ENCODE data around the gene POLN.

POLN gene

DNA sequence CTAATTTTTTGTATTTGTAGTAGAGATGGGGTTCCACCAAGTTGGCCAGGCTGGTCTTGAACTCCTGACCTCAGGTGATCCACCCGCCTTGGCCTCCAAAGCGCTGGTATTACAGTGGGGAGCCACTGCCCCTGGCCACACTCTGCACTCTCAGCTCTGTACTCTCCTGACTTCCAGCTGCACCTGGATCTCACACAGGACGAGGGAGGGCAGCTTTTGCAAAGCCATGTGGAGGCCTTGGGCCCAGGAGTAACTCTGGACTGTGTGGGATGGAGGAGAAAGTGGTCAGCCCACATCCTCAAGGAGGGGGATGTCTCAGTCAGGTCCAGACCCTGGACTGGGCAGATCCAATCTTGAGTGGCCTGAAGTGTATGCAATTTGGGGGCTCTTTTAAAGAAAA is 159.8 kb downstream of the POLN start:
- no peak for DNase-seq (ENCODE audit: low spot score)

DNA sequence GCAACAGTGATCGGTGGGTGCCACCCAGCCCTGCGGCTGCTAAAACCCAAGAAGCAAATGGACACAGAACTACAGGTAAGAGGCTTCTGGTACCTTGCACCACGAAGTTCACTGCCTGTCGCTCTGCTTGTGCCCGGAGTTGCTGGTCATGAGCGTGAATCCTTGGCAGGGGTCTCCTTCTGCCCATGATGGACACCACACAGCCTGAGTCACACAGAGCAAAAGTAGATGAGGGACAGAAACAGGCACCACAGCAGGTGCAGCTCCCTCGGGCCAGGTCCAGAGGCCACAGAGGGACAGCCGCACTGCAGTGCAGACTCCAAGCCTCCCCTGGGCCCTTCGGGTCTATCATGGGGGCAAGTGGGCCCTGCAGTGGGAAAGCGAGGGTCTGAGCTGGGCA is 160.4 kb downstream of the POLN start:
- no peak for DNase-seq (ENCODE audit: low spot score)

DNA sequence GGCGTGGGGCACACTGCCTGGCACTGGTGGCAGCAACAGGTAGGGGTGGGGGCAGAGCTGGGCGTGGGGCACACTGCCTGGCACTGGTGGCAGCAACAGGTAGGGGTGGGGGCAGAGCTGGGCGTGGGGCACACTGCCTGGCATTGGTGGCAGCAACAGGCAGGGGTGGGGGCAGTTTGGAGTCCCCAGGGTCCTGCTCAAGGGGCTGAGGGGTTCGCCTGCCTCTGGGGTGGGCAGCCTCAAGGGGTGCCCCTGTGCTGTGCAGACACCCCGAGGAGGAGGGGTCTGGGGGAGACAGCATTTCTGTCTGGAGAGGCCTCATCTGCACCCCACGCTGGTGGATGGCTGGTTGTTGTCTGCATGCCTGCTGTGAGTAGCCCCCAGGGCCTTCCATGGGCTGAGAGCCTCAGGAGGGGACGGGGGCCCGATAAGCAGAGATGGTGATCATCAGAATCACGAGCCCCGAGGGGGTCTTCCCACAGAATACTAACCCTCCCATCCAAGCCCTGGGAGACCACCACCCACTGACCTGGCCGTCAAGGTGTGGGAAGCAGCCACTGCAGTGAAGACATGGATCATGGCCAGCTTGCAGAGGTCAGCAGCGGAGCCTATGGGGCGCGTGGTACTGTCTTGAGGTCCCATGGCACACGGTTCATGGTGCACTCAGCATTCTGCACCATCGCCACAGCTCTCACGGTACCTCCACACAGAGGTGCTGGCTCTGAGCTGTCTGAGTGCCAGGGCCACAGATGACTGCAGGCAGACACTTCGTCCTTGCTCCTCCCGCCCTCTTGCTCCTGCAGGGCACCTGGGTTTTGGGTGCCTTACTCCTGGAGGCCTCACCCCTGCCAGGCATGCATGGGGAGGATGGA is 161.3 kb downstream of the POLN start:
- DNase-seq (ENCODE audit: low spot score) = no peak

DNA sequence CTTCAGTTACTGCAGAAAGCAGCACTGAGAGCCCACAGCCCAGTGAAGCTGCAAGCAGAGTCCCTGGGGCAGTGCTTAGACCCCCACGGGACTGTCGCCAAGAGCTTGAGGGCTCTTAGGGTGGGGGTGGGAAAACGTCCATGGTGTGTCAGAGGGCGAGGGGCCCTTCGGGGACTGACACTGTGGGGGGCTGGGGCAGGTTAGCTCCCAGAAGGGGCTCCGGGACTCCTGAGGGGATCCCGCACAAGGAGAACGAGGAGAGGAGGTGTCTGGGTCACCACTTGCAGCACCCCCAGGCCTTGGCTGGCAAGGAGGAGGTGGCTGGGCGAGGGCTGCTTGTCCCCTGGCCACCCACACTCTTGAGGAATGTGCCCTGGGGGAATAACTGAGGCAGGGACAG is 162.0 kb downstream of the POLN start:
- DNase-seq (ENCODE audit: low spot score) = no peak

DNA sequence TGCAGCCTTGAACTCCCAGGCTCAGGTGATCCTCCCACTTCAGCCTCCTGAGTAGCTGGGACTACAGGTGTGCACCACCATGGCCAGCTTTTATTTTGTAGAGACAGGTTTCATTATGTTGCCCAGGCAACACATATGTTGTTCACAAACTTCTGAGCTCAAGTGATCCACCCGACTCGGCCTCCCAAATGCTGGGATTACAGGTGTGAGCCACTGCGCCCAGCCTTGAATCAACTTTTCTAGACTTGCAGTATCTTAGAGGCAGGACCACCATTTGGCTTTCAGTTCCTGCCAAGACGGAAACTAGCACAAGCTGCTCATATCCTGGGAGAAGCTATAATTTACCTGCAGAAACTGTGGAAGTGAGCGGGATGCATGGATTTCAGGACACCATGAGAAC is 162.9 kb downstream of the POLN start:
- no peak for DNase-seq (ENCODE audit: low spot score)

DNA sequence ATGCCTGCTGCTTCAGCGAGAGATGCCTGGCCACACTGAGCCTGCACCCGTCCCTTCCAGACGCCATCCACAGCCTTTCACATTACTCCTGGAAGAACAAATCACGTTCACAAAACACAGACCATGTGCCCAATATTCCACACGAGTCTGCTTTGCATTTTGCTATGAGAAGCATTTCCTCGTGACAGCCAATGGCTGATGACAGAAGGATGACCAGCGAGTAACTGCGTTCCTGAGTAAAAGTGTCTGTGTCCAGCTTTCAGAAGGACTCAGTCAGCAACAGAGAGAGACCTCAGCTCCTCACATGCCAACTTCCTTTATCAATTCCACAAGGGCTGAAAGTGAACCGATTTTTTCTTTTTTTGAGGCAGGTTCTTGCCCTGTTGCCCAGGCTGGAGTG is 163.3 kb downstream of the POLN start:
- DNase-seq (ENCODE audit: low spot score) = no peak

DNA sequence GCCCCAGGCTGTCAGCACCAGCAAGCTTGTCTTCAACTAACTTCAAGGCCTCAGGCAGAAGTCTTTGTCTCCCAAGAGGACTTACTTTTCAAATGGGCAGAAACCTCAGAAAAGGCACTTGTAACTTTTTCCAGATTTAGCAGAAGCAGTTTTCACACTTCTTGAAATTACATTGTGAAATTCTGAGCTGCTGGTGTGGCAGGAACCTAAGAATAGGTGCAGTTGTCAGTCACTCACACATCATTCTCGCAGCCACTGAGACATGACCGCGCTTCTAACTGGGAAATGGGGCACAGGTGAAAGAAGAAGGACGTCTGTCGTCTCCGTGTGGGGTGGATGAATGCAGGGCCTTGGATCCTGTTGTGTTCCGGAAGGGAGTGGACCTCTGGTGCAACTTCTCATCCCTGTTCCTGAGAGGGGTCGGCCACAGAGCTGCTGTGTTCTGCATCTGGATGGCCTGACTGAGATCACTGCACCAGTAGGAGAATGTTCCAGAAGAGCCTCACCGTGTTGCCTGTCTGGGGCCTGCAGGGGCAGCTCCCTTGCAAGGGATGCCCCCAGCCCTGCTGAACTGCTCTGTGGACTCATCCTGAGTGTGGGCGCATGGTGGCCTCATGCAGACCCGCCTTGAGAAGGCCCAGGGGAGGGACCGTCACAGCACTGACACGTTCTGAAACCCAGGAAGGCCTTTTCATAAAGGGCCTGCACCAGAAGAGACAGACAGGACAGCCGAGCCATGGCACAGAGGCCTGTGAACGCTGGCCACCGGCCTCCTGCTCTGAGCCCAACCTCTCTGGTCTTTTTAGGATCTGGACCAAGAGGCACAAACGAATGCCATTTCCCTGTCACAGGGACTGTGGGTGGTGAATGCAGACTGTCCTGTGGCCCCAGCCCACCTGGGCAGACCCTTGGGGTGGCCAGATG is 164.1 kb downstream of the POLN start:
- DNase-seq (ENCODE audit: low spot score) = no peak

DNA sequence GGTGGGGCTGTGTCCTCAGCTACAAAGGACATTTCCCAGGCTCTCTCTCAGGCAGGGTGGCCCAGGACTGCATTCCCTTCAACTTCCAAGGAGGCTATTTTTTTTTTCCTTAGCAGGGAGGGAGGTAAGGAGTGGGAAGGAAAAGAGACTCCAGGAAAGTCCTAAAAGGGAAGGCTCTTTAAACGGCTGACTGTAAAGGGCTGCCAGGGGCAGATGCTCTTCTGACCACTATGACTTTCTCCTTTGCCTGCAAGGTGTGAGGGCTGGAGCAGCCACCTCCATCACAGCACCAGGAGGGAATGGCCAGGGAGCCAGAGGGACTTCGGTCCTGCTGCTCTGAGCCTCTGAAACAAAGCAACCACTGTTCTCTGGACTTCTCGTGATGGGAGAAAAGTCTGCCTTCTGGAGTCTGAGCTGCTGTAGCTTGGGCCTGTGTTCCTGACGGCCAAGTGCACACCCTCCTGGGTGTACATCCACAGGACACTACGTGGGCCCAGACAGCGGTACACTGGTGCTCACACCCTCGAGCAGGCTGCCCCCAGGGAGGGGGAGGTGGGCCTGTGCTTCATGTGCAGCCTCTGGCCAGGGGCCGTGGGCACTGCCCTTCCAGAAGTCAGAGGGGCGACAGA is 164.9 kb downstream of the POLN start:
- DNase-seq (ENCODE audit: low spot score) = peak; percentile 64

DNA sequence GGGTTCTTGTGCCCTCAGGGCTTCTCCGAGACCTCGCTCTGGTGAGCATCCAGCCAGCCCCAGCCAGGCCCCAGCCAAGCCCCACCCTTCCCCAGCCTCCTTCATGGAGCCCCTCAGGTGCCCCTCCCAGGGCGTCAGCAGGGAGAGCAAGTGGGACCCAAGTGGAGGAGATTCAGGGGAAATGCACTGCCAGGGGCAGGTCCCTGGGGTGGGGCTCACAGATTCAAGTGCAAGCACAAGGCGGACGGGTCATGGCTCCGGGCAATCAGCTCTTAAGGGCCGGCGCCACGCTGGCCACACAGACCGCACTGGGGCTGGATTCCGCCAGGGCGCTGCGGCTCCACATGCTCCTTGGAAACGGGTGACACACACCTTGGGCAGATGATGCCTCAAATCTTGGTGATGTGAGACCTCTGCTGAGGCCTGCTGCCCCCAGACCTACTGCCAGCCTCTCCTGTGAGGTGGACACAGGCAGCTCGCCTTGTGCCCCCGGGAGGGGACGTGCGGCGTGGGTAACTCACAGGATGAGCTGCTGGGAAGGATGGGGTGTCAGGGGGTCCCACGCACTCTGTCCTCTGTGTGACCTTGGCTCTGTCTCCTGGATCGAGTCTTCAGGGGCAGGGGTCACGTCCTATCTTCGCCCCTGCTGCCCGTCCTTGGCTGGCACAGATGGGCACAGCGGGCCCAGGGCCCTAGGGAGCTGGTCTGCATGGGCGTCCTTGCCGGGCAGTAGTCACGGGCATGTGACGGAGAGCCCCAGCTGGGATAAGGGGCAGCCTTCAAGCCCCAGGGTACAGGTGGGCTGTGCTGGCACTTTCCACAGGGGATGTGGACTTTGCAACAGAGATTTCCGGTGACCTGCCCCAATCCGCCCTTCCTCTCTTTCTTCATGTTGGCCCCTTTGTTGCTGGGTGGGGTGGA is 165.7 kb downstream of the POLN start:
- no peak for DNase-seq (ENCODE audit: low spot score)

DNA sequence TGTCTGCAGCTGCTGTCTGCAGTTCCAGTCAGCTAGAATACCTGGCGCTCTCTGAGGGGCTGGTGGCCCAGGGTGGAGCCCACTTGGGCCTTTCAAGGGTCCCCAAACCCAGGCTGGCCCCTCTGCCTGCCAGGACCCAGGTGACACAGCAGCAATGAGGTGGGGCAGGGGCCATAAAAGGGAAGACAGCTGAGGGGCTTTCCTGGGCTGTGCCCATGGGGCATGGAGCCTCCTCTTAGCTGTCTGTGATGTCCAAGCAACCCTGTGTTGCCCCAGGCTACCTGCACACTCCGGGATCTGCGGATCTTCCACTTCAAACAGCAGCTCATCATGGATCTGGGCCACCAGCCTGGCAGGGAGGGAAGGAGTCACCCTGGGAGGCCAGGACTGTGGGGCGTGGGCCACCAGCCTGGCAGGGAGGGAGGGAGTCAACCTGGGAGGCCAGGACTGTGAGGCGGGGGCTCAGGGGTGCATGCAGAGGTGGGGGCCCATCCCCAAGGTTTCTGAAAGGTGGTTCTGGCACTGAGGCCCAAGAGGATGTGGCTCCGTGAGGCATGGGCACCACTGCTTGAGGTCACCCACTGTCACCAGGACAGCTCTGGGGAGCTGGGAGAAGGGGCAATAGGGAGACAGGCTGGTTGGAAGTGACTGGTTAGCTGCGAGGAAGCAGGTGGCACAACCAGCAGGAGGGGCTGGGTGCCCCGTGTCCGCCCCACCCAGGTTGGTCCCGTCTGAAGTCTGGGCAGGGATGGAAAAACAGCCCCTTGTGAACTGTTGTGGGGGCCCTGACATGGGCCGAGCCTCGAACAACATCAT is 166.5 kb downstream of the POLN start:
- no peak for DNase-seq (ENCODE audit: low spot score)

DNA sequence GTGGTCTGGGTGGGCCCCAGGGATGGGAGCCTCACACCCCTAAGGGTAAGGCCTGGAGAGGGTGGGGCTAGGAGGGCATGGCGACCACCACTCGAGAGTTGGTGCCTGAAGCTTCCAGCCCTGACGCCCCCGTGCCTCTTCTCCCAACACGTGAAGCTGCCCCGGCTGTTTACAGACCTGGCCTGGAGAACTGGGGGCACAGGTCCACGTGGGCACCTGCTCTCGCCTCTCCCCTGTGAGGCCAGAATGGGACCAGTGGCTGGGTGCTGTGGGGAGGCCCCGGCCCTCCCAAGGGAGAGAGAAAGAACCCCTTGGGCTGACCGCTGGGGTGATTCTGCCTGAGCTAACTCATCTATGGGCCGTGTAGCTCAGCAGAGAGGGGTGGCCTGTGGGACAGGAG is 167.3 kb downstream of the POLN start:
- DNase-seq (ENCODE audit: low spot score) = no peak

DNA sequence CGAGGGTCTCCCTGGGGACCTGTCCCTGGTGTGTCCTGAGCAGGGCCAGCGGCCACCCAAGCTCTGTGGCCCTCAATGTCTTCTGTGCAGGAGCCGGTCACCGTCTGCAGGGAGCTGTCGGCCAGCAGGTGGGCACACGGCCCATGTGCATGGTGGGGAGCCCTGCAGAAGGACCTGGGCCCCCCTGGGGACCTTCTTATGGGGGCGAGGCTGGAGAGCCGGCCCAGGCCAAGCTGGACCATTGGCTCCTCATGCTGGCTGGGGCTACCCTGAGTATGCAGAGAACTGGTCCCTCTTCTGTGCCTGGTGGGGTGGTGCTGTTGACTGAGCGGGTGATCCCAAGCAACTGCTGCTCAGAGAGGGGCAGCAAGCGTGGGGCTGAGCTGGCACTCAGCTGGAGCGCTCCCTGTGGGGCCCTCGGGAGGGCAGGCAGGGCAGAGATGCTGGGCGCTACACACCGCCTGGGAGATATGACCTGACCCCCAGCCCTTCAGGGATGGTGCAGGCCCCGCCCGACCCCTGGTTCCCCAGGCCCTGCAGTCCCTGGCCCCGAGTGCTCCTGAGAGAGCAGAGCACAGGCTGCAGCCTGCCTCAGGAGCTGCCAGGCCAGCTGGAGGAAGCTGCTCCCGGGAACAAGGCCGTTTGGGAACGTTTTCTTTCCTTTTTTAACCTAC is 168.0 kb downstream of the POLN start:
- no peak for DNase-seq (ENCODE audit: low spot score)

DNA sequence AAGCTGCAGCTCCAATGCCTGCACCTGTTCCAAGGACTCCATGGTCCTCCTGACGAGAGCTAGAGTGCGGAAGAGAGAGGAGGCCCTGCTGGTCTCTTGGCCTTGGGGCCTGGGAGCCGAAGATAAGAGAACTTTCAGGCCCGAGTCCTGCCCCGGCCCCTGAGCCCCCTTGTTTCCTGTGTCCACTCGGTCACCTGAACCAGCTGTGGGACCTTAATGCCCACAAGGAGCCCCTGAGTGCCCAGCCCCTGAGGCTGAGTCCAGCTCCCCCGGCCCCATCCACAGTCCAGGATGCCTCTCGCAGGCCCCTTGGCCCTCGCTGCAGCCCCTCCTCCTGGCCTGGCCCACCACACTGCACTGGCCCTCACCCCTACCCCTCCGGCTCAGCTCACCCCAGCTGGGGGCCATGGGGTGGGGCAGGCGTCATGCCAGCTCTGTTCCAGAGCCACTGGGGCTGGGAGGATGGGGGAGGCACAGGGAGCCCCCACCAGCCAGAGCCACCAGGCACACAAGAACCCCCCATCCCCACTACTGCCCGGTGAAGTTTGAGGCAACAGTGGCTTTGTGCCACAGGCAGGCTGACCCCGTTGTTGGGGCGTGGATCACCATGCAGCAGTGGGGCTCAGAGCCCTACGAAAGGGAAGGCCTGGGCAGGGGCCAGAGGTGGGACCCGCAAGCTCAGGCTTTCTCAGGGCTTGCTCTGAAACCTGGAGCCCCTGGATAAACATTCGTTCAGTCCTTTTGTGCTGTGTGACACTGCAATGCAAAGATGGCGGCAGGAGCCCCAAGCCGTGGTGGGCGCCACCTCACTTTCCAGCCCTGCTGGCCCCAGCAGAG is 168.7 kb downstream of the POLN start:
- no peak for DNase-seq (ENCODE audit: low spot score)

DNA sequence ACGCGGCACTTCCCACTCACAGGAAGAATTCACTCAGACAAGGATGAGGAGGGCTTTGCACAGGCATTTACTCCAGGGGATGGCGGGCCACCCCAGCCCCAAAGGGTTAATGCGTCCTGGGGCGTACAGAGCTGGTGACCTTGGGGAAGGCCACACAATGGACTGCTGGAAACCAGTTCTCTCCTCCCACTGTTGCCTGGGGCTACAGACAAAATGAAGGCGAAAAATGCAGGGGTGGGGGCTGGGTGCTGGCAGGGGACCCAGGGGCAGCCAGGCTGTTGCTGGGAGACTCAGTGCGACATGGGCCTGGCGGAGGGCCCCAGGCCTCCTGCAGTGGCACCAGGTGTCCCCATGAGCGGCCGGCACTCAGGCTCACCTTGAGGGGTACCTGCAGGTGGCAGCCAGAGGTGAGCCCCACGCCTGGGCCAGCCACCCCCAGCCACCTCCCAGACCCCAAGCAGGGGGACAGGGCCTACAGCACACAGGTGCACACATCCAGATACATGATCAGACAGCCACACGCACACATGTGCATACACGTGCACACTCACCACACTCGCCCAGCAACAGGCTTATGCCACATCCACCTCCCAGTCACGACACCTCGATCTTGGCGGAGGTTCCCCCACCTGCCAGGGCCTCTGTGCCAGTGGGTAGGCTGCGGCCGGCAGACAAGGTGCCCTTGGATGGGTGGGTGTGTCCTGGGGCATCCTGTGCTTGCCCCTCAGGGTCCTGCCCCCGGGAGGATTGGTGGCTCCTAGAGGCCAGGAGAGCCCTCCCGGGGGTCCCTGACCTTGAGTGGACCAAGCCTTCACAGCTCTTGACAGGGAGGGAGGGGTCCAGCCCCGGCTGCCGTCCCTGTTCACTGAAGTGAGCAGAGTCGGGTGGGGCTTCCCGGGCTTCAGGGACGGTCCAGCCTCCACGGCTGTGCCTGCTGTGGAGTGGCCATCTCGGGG is 169.7 kb downstream of the POLN start:
- no peak for DNase-seq (ENCODE audit: low spot score)

DNA sequence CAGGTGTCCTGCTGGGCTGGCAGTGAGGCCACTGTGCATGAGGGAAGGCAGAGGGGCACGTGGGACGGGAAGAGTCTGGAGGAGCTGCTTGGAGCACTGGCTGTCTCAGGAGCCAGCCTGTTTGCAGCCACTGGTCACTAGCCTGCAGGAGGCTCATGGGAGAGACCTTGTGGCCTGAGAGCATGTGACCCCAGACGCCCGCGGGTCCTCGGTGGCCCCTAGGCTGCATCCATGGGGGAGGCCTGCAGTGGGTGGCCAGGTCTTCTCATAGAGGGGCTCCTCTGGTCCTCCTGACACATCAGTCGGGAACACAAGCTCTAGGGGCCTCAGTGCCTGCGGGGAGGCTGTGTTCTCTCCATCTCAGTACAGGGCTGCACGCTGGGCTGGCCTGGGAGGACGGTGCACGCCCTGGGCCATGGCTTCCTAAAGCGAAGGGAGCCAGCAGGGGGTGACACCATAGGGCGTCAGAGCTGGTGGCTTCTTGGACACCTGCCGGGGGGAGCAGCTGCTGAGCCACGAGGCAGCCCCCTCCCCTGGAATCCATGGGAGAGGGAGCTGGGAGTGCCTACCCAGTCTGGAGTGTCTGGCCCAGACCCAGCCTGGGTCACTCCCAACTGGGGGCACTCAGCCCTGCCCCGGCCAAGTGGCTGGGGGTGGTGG is 170.5 kb downstream of the POLN start:
- DNase-seq (ENCODE audit: low spot score) = no peak

DNA sequence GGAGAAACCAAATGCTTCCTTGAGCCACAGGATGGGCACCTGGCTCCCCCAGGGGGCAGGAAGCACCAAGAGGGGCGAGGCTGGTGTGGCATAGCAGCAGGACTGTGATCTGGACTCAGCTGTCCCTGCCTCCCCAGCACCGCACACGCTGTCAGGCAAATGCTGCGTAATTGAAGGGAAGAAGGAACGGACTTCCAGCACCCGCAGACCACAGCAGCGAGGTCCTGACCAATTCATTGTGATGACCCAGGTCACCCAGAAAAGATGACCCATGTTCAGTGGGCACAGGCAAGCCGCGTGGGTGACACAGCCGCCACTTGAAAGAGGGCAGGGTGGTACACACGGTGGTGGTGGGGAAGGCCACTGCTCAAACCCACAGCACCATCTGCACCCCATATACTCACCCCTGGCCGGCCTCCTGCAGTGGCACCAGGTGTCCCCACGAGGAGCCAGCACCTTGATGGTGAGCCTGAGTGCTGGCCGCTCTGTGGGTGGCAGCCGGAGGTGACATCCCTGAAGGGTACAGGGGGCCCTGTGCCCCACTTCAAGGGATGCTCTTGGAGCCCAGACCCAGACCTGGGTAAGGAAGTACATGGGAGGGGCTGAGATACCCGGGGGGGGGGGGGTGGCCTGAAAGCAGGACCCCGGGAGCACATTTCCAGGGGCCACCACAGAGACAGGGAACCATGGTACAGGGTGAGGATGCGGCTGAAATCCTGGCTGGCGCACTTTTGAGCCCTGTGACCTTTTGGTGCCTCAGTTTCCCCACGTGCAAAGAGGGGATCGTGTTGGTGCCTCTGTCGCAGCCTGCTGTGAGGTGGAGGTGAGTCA is 171.3 kb downstream of the POLN start:
- no peak for DNase-seq (ENCODE audit: low spot score)

DNA sequence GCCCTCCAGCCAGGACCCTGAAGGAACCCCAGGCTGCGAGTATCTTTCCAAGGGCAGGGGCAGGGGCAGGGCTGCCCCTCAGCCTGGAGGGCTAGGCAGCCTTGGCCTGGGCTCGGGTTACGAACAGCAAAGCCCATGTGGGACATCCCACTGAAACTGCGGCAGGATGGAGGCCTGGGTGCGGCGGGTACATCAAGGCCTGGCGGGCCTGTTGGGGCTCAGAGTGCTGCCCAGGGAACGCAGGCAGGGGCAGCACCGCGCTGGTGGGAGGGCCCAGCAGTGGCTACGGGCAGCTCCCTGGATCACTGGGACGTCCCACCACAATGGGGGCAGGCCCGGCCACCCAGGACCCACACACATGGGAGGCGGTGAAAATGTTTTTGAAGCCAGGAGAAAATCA is 171.9 kb downstream of the POLN start:
- no peak for DNase-seq (ENCODE audit: low spot score)

All from HuH-7 (cell line).